GM12891 (cell line): ENCODE measurements around the gene PXN.

Experiments
- POLR2A ChIP-seq: IDR thresholded peaks from 2 replicates; pipeline ENCODE4 v1.6.1; 2011; ENCODE audit warnings: low read depth, low read length, control low read depth
- TAF1 ChIP-seq: IDR thresholded peaks from 2 replicates; pipeline ENCODE4 v1.6.1; 2011; ENCODE audit warnings: low read depth, low read length, control low read depth

DNA sequence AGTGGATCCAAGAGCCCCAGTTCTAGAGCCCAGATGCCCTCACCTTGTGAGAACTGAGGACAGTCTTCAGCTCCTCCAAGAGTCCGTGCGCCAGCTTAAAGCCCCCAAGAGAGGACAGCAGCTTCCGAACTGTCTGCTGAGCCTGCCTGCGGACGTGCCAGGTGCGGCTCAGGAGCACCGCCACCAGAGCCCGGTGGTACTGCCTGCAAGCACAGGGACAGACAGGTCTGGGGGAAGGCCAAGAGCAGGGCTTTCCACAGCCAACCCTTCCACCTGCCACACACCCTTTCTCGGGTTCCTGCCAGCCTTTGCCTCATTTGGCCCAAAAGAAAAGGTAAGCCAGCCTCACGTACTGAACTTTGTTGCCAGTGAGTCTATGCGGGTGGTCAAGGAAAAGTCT lies 101.2 kb downstream of the PXN start:
- no peak for TF ChIP-seq POLR2A
- no peak for TF ChIP-seq TAF1
